H9 (cell line): Measurements from ENCODE around the gene ARFGAP2. TPM values are rescaled to one million over a fixed set of nuclear protein-coding genes. Genes with fewer than 3 reads are reported as not detected.

Experiments used
- DNase-seq: peaks from one replicate; pipeline ENCODE4 v3.0.0-alpha.2; 2017
- H2AFZ ChIP-seq: one replicate; pipeline ENCODE4 v1.6.1; 2013; ENCODE audit warnings: mild to moderate bottlenecking, low read length, control low read depth, moderate library complexity
- H2AK5ac ChIP-seq: 2 replicates; pipeline ENCODE4 v1.6.1; 2013; ENCODE audit warnings: low read length, control low read depth, mixed read lengths; ENCODE audit not compliant: insufficient read length
- H2BK120ac ChIP-seq: one replicate; pipeline ENCODE4 v1.6.1; 2013; ENCODE audit warnings: low read depth, mild to moderate bottlenecking, low read length, control low read depth, inconsistent platforms; ENCODE audit not compliant: poor library complexity, severe bottlenecking
- H2BK12ac ChIP-seq: 2 replicates; pipeline ENCODE4 v1.6.1; 2013; ENCODE audit warnings: low read length, control low read depth, mixed read lengths, low read depth; ENCODE audit not compliant: insufficient read length
- H2BK15ac ChIP-seq: 2 replicates; pipeline ENCODE4 v1.6.1; 2013; ENCODE audit warnings: low read depth, low read length, control low read depth
- H2BK20ac ChIP-seq: one replicate; pipeline ENCODE4 v1.6.1; 2013; ENCODE audit warnings: low read depth, mild to moderate bottlenecking, low read length, control low read depth, inconsistent platforms; ENCODE audit not compliant: poor library complexity, severe bottlenecking
- H2BK5ac ChIP-seq: 2 replicates; pipeline ENCODE4 v1.6.1; 2013; ENCODE audit warnings: low read length, control low read depth, mixed read lengths; ENCODE audit not compliant: insufficient read length
- H3K14ac ChIP-seq: 2 replicates; pipeline ENCODE4 v1.6.1; 2013; ENCODE audit warnings: low read length, control low read depth; ENCODE audit not compliant: insufficient read depth
- H3K18ac ChIP-seq: 2 replicates; pipeline ENCODE4 v1.6.1; 2013; ENCODE audit warnings: low read depth, mild to moderate bottlenecking, mixed read lengths, low read length, control low read depth; ENCODE audit not compliant: insufficient read length
- H3K23ac ChIP-seq: 2 replicates; pipeline ENCODE4 v1.6.1; 2013; ENCODE audit warnings: low read length, control low read depth, mixed read lengths, low read depth; ENCODE audit not compliant: insufficient read length
- H3K23me2 ChIP-seq: 2 replicates; pipeline ENCODE4 v1.6.1; 2013; ENCODE audit warnings: low read depth, mild to moderate bottlenecking, mixed read lengths, low read length, control low read depth; ENCODE audit not compliant: insufficient read length, poor library complexity, severe bottlenecking
- H3K27ac ChIP-seq: 2 replicates; pipeline ENCODE4 v1.5.1; 2013; ENCODE audit warnings: low read length, control low read depth, mixed read lengths, low read depth; ENCODE audit not compliant: insufficient read length
- H3K27me3 ChIP-seq: 2 replicates; pipeline ENCODE4 v1.6.1; 2013; ENCODE audit warnings: low read length, control low read depth, inconsistent platforms; ENCODE audit not compliant: insufficient read depth
- H3K4ac ChIP-seq: 2 replicates; pipeline ENCODE4 v1.6.1; 2013; ENCODE audit warnings: low read depth, mild to moderate bottlenecking, control low read depth, inconsistent platforms, low read length, moderate library complexity
- H3K4me1 ChIP-seq: 2 replicates; pipeline ENCODE4 v1.6.1; 2013; ENCODE audit warnings: low read length, control low read depth, inconsistent platforms; ENCODE audit not compliant: insufficient read depth
- H3K4me2 ChIP-seq: 2 replicates; pipeline ENCODE4 v1.6.1; 2013; ENCODE audit warnings: low read length, control low read depth, mixed read lengths; ENCODE audit not compliant: insufficient read length, insufficient read depth
- H3K56ac ChIP-seq: 2 replicates; pipeline ENCODE4 v1.6.1; 2013; ENCODE audit warnings: low read depth, mild to moderate bottlenecking, mixed read lengths, low read length, control low read depth; ENCODE audit not compliant: insufficient read length
- H3K79me1 ChIP-seq: 2 replicates; pipeline ENCODE4 v1.6.1; 2013; ENCODE audit warnings: low read depth, mild to moderate bottlenecking, moderate library complexity, low read length, control low read depth, inconsistent platforms; ENCODE audit not compliant: insufficient read depth, poor library complexity, severe bottlenecking
- H3K79me2 ChIP-seq: 2 replicates; pipeline ENCODE4 v1.6.1; 2013; ENCODE audit warnings: low read length, control low read depth, inconsistent platforms; ENCODE audit not compliant: insufficient read depth
- H3K9ac ChIP-seq: 2 replicates; pipeline ENCODE4 v1.6.1; 2013; ENCODE audit warnings: low read length, control low read depth, mixed read lengths; ENCODE audit not compliant: insufficient read length; ENCODE audit errors: extremely low read depth
- H3K9me3 ChIP-seq: one replicate; pipeline ENCODE4 v1.6.1; 2013; ENCODE audit warnings: low read depth, low read length, inconsistent platforms; ENCODE audit not compliant: control insufficient read depth
- H3T11ph ChIP-seq: one replicate; pipeline ENCODE4 v1.6.1; 2013; ENCODE audit warnings: mild to moderate bottlenecking, low read length, control low read depth, inconsistent platforms
- H4K20me1 ChIP-seq: one replicate; pipeline ENCODE4 v1.6.1; 2013; ENCODE audit not compliant: control insufficient read depth, insufficient read length, insufficient read depth
- H4K5ac ChIP-seq: 2 replicates; pipeline ENCODE4 v1.6.1; 2013; ENCODE audit warnings: low read depth, mild to moderate bottlenecking, mixed read lengths, low read length, control low read depth; ENCODE audit not compliant: insufficient read length
- H4K8ac ChIP-seq: replicated peaks from 2 replicates; pipeline ENCODE4 v1.6.1; 2013; ENCODE audit warnings: low read length, control low read depth, mixed read lengths, low read depth; ENCODE audit not compliant: insufficient read length
- H4K91ac ChIP-seq: 2 replicates; pipeline ENCODE4 v1.6.1; 2013; ENCODE audit warnings: low read depth, mild to moderate bottlenecking, moderate library complexity, mixed read lengths, low read length, control low read depth; ENCODE audit not compliant: insufficient read length
- H3K27ac Mint-ChIP-seq, 3 experiments: 2 replicates in 2 of 3; 3 replicates in 1 of 3; pipeline ENCODE4 v1.8.0; 2020 to 2021; ENCODE audit warnings: mixed read lengths in 3 of 3, mild to moderate bottlenecking in 1 of 3, moderate library complexity in 1 of 3
- H3K27me3 Mint-ChIP-seq: 2 replicates; pipeline ENCODE4 v1.8.0; 2021; ENCODE audit warnings: low read depth, mild to moderate bottlenecking, moderate library complexity, mixed read lengths
- H3K36me3 Mint-ChIP-seq, 3 experiments: 2 replicates in 2 of 3; 3 replicates in 1 of 3; pipeline ENCODE4 v1.8.0; 2020 to 2021; ENCODE audit warnings: low read depth in 3 of 3, mixed read lengths in 3 of 3; ENCODE audit not compliant: insufficient read depth in 1 of 3
- H3K4me1 Mint-ChIP-seq, 2 experiments: 2 replicates each; pipeline ENCODE4 v1.8.0; 2020; ENCODE audit warnings: mixed read lengths in 2 of 2
- H3K4me3 Mint-ChIP-seq, 2 experiments: 2 replicates in 1 of 2; 3 replicates in 1 of 2; pipeline ENCODE4 v1.8.0; 2020 to 2021; ENCODE audit warnings: mild to moderate bottlenecking in 2 of 2, mixed read lengths in 2 of 2, moderate library complexity in 1 of 2
- H3K9me3 Mint-ChIP-seq, 2 experiments: 2 replicates in 1 of 2; 3 replicates in 1 of 2; pipeline ENCODE4 v1.8.0; 2020; ENCODE audit warnings: mild to moderate bottlenecking in 2 of 2, mixed read lengths in 2 of 2, moderate library complexity in 1 of 2
- CTCF ChIP-seq: fragments of 200-600 bp; sonication (generic); conservative IDR thresholded peaks from 3 replicates; pipeline ENCODE4 v1.8.0; 2021; ENCODE audit warnings: antibody characterized with exemption, mild to moderate bottlenecking
- WGBS: extraction: QIAGEN DNeasy Blood & Tissue Kit; methylation state at CpG from one replicate; pipeline ENCODE4 v1.1.7; 2013; ENCODE audit warnings: missing lambda C conversion rate, low lambda C conversion rate, mixed read lengths; ENCODE audit not compliant: insufficient read length; ENCODE audit errors: extremely low coverage; 5-methylcytosine and 5-hydroxymethylcytosine counted together
- total RNA-seq: library from RNA; stranded (reverse); gene quantifications from 2 replicates; pipeline ENCODE4 v1.2.1, GENCODE V29; 2021

The ARFGAP2 gene
- total RNA-seq, 1 experiment from 2014 or later = 72.3 TPM

GRCh38 chr11:47186076-47186699 is 9.5 kb upstream of the ARFGAP2 start, which contains the start of gene PACSIN3:
PACSIN3 (minus strand) TSS chr11:47186434; CDS start chr11:47182727, 3,707 bp downstream.
- no peak within 1 kb of the TSS for H4K5ac ChIP-seq
- no peaks in the 10 kb centered on the region for H3K79me2 ChIP-seq
- H3K4me2 ChIP-seq = peak within 1 kb of the TSS; percentile 53
- no peaks in the 10 kb centered on the region for H3K4me1 ChIP-seq
- Mint-ChIP-seq H3K9me3 (no peaks in the 10 kb centered on the region), H3K27ac (peak within 1 kb of the TSS; percentile 83 to 98 (median 87); a peak in 4 of 7 replicates), H3K4me3 (peak within 1 kb of the TSS; percentile 84 to 91), H3K27me3 (peaks cover 28% of the 10 kb centered on the region), H3K36me3 (peaks cover 0 to 6% (median 5%) of the 10 kb centered on the region in 3 experiments; a peak in 4 of 7 replicates), H3K4me1 (peaks cover 16 to 18% of the 10 kb centered on the region in 2 experiments)
- H2BK5ac ChIP-seq = no peak within 1 kb of the TSS
- no peak within 1 kb of the TSS for H4K8ac ChIP-seq
- H2AFZ ChIP-seq = no peak within 1 kb of the TSS
- no peaks in the 10 kb centered on the region for H3K79me1 ChIP-seq
- H4K20me1 ChIP-seq = no peaks in the 10 kb centered on the region
- H3K23ac ChIP-seq = no peak within 1 kb of the TSS
- no peak within 1 kb of the TSS for H3K27ac ChIP-seq
- H3K27me3 ChIP-seq = no peaks in the 10 kb centered on the region
- H3K9ac ChIP-seq = peak within 1 kb of the TSS; percentile 42
- H3K14ac ChIP-seq = peak within 1 kb of the TSS; percentile 69
- peak within 1 kb of the TSS; percentile 73 for H3K18ac ChIP-seq
- no peak within 1 kb of the TSS for H2BK15ac ChIP-seq
- H2BK20ac ChIP-seq = no peak within 1 kb of the TSS
- H3K4ac ChIP-seq = no peak within 1 kb of the TSS; the same call in 1 of the 2 replicates
- WGBS = no CpG with 5 or more reads among the region's 80 CpGs
- no peak within 1 kb of the TSS for H2AK5ac ChIP-seq
- no peak within 1 kb of the TSS for H4K91ac ChIP-seq
- H3K23me2 ChIP-seq = peaks cover 14% of the 10 kb centered on the region
- DNase-seq = peak; percentile 58
- H3K9me3 ChIP-seq = no peaks in the 10 kb centered on the region
- no peak within 1 kb of the TSS for H3T11ph ChIP-seq
- no peak within 1 kb of the TSS for H2BK120ac ChIP-seq
- no peak within 1 kb of the TSS for H3K56ac ChIP-seq
- no peak within 1 kb of the TSS for H2BK12ac ChIP-seq
- peak; percentile 10; the same call in 1 of the 3 replicates for TF ChIP-seq CTCF
